NCI-H128 (cell line): ENCODE data around the gene OR5H14.
"Not testable (repeated sequence)": the region's sequence is repeated elsewhere in the genome, so short reads cannot be mapped to it uniquely, and the experiment has no call there.

Source experiments
- DNase-seq: peaks from one replicate; lab custom pipeline; 2025; ENCODE audit not compliant: unreplicated experiment; lab: John Stamatoyannopoulos, UW

Gene OR5H14

GRCh38 chr3:98196293-98196692, 49.0 kb downstream of the OR5H14 start:
- not testable (repeated sequence) for DNase-seq

GRCh38 chr3:98199020-98199419, 51.7 kb downstream of the OR5H14 start:
- DNase-seq, result no peak
